Stimulated activated CD4-positive, alpha-beta T cell treated with anti-CD3 and anti-CD28 coated beads, Interleukin-12 subunit alpha, Interleukin-12 subunit beta, amount 100 ng/mL, for 4 hours (primary cell): ENCODE measurements around the gene MTHFR.

Experiments used
- DNase-seq: peaks from one replicate; pipeline ENCODE4 v3.0.0-alpha.2; 2020

Gene MTHFR

DNA sequence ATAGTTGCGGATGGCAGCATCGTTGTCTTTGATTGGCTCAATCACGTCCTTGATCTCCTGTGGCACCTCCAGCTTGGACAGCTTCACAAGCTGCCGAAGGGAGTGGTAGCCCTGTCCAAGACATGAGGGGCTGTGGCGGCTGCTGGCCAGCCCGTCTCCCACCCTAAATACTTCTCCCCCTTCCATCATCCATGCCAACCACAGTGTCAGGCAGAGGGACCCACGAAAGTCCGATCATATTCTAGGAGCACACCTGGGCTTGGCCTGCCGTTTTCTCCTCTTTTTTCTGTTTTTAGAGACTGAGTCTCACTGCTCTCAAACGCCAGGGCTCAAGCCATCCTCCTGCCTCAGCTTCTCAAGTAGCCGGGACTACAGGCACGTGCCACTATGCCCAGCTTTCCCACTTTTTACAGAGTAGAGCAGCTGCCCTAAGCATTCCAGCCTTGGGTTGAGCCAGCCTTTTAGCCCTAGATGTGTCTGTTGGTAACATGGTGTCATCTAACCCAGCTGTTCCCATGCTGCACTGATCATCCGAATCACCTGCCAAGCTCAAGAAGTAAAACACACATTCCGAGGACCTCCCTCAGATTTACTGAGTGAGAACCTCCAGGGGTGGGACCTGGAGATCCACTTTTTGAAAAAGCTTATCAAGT is 10.4 kb downstream of the MTHFR start:
- no peak for DNase-seq

DNA sequence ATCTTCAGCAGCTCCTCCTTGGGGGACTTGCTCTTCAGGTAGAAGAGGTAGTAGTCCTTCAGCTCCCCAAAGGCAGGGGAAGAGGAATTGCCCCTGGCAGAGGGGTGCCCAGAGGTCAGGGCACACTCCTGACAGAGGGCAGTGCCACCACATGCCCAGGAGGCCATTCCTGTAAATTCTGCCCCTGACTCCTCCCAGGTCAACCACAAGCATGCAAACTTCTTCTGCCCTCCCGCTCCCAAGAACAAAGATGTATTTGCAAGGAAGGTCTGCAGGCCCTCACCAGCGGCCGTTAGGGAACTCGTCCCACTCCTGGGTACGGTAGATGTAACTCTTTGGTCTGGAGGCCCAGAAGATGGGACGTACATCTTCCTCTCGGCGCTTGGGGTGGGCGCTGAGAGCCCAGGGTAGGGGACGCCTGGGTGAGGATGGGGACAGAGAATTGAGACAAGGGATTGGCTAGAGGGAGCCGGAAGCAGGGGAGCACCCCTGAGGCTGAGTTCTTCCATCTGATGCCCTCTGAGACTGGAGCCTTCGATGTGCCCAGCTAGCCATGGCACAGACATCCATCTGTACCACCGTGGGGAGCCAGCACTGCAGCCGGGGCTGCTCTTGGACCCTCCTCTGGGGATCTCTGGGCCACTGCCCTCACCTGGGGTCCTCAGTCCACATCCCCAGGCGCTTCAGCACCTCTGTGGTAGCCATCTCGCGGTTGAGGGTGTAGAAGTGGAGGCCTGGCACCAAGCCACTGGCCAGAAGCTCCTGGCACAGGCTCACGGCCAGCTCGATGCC is 11.1 kb downstream of the MTHFR start:
- DNase-seq, result no peak

DNA sequence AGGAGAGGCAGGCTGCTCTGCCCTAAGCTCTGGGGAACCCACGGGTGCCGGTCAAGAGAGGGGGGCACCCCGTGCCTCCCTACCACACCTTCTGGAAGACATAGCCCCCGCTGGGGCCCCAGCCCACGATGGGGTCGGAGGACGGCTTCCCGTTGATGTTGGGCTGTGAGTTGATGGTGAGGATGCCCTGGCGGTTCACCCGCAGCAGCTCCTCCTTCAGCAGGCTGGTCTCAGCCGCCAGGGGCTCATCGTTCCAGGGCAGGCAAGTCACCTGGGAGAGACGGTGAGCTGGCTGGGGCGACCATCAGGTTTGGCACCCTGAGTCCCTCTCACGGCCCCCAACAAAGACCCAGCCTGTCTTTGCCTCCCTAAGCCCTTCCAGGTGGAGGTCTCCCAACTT is 11.9 kb downstream of the MTHFR start:
- no peak for DNase-seq

DNA sequence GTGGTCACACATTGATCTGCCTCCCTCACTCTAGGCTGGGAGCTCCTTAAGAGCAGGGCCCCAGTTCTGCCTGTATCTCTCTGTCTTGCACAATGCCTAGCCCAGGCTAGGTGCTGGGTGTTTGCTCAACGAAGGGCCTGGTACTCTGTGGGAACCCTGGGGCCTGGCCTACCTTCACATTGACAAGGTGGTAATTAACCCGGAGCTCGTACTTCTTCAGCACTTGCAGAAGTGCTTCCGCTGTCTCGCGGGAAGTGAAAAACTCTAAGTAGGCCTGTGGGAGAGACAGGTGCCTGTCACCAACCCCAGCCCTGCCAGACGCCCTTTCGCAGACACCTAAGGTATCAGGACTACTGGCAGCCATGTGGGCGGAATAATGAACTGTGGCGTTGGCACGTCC is 13.7 kb downstream of the MTHFR start:
- DNase-seq, result no peak

DNA sequence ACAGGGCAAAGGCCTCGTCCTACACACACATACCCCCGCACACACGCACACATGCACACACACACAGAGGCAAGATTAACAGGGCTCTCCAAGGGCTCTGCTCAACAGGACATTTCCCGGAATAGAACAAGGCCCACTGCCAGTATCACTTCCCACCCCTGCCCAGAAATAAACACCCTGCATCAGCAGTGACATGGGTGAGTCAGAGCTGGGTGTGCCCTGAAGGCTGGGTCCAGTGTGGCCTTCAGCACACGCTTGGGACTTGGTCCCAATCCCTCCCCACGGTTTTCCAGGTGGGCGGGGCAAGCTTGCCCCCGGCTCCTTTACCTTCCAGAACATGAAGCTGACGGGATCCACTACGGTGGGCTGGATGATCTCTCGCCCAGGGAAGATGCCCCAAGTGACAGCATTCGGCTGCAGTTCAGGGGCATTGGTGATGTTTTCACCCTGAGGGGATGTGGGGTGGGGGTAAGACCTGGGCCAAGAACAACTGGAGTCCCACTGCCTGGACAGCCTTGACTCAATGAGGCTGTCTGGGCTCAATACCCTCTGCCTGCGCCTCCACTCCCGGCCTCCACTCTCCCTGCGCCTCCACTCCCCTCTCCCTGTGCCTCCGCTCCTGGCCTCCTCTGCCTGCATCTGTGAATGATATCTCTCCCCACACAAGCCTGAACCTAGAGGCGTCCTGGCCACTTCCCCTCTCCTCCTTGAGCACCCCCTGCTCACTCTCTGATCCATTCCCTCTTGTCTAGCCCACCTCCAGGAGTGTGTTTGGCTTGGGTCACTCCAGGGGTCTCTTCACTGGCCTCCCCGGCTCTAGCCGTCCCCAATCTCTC is 14.7 kb downstream of the MTHFR start:
- DNase-seq, result no peak

DNA sequence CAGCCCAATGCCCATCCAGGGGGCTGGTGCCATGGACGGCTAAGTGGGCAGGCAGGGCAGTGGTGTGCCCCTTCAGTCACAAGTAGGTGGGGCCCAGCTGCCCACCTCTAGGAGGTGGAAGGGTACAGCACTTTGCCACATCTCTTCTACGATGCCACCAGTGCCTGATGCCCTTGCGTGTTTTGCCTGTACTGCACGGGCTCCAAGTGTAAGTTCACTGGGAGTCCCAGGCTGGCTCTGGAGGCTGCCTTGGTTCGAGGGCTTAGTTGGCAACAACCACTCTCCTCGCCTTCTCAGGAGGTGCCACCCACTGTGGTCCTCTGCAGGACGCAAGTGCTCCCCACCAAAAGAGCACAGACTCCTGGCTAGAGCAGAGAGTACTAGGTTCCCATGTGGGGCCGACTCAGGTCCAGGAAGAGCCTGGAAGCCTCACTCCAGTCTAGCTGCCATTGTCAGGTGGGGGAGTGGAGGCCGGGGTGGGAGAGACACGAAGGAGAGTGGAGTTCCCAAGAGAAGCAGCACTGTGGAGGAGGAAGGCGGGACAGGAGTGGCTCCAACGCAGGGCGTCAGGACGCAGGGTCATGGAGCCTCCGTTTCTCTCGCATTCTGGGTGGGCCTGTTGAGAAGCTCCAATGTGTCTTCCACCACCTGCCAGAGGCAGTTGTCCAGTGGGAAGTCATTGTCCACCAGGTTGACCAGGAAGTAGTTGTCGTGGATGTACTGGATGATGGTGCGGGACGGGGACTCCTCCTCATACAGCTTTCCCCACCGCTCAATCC is 15.5 kb downstream of the MTHFR start:
- DNase-seq, result no peak

DNA sequence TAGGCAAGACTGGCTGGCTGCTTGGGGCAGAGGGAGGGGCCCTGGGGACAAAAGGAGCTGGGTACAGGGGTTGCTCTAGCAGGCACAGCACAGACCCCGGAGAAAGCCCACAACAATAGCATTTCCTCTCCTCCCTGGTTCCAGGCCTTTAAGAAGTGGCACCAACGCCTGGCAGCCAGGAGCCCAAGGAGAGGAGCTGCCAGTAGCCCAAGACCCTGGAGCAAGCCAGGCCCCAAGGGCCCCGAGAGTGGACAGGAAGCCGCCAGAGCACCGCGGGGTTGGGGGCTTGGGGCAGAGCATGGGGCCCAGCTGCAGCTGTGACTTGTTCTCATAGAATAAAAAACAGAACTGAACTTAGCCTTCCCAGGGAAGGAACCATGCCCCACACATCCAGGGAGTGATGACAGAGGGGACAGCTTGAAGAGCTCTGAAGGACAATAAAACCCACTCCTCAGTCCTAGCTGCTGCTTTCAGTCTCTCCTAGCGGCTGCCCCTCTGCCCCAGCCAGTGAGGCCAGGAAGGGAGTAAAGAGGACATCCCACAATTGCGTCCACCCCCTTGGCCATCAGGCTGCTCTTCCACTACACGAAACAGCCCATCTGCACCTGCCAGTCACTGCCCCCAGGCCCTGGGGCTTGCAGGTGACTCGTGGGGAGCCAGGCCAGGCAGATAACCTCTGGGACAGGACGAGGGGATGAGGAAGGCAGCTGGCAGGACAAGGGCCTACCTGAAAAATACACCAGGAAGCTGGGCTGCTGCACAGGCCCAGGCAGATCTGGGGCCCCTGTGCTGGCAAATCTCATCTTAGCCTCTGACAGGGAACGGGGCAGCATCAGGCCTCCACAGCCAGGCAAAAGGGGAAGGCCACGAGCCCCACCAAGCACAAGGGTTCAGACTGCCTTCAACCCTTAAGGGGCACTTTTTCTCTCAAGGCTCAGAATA is 16.4 kb downstream of the MTHFR start:
- DNase-seq, result no peak

DNA sequence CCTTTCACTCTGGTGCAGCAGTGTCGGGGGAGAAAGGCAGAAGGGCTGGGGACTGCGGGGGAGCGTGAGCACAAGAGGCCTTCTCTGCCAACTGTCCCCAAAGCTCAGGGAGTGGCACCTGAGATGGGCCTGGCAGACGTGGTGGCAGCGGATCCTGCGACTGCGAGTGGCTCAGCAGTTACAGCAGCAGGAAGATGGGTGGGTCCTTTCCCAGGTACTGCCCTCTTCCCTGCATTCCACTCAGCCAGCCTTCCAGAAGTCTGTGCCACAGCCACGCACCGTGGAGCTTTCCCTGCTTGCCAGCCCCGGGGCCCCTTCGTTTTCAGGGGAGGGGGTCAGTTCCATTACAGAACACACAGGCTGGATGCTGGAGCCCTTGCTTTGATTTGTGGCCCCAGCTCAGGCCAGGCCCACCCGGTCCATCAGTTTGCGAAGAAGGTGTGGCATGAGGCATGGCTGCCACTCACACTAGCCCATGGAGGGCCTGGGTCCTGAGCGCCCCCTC is 17.2 kb downstream of the MTHFR start:
- no peak for DNase-seq

DNA sequence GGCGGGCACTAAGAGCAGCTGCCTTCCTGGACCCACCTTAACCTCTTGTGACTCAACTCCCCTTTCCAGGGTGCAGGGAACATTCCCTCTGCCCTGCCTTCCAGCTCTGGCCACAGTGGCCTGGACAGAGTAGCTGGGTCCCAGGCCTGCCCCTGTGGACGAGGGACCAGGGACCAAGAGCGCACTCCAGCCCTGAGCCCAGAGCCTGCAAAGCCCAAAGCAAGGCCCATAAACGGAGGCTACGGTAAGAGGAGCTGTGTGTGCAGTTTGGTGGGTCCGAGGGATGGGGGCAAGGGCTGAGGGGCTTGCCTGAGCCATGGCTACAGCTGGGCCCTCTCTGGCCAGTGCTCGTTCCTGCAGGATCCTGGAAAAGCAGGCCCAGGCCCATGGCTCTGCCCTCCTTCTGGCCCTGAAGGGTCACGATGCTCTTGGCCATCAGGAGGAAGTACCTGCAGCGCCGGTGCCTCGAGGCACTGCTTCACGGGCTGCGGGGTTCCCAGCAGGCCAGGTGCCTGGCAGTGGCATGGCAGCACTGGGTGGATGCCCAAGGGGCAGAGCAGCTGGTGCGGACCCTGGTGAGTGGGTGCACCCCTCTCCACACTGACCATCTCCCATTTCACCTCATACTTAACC is 17.8 kb downstream of the MTHFR start:
- DNase-seq, result no peak

DNA sequence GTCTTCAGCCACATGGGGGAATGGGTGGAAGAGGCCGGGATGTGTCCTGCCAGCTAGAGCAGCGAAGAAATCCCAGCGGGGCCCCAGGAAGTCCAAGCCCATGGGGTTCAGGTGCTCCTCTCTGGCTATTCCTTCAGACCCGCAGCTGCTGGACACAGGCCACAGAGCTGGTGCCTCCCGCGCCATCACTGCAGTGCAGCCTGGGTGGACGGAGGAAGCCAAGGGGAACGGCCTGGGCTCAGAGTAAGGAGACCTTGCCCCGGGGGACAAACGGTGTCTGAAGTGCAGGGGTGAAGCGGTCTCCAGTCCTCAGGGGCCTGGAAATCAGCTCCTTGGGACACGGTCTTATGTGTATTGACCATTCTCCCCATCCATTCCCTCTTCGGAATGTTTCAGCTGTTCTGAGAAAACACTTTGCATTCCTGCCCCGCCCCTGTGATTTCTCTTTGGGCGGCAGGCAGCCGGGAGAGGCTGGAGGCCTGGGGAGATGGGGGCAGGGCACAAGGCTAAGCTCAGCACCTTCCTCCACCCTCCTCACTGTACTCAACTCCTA is 18.4 kb downstream of the MTHFR start:
- DNase-seq, result no peak

DNA sequence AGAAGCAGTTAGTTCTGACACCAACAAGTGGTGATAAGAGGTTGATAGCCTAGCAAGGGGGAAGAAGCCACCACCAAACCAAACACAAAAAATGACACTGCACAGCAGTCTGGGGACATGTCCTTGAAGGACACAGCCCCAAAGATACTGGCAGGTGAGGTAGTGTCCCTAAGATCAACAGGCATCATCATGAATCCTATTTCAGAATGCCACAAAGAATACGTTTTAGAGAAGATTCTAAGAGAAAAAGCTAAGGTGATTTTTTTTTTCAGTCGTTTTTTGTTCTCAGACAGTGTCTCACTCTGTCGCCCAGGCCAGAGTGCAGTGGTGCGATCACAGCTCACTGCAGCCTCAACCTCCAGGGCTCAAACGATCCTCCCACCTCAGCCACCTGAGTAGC is 19.6 kb downstream of the MTHFR start:
- DNase-seq, result no peak

DNA sequence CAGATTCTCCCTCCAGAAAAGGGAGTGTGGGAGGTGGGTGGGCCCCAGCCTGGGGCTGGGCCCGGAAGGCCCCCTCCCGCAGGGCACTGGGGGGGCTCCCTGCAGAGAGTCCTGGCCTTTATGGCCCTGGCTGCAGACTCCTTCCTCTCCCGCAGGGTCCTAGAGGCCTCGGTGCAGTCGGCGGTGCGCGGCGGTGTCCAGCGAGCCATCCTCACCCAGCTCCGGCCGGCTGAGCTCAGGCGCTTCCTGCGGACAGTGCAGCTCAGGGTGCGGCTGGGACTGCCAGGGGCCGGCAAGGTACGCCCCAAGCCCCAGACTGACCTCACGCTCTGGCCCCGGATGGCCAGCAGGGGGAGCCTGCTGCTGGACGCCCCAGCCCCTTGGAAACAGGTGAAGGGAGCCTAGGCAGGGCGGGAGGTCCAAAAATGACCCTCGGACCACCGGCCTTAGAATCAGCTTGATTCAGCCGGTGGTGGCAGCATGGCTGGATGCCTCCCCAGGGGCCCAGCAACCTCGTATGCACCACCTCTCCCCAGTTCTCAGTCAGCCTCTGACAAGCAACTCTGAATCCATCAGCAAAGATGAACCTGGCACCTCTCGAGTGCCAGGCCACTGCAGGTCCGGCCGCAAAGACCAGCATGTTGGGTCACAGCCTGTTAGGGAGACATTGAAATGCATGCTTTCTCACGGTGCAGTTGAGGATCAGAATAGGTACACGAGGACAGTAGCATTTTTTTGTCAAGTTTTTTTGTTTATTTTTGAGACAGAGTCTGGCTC is 20.6 kb downstream of the MTHFR start:
- peak; percentile 42 for DNase-seq

DNA sequence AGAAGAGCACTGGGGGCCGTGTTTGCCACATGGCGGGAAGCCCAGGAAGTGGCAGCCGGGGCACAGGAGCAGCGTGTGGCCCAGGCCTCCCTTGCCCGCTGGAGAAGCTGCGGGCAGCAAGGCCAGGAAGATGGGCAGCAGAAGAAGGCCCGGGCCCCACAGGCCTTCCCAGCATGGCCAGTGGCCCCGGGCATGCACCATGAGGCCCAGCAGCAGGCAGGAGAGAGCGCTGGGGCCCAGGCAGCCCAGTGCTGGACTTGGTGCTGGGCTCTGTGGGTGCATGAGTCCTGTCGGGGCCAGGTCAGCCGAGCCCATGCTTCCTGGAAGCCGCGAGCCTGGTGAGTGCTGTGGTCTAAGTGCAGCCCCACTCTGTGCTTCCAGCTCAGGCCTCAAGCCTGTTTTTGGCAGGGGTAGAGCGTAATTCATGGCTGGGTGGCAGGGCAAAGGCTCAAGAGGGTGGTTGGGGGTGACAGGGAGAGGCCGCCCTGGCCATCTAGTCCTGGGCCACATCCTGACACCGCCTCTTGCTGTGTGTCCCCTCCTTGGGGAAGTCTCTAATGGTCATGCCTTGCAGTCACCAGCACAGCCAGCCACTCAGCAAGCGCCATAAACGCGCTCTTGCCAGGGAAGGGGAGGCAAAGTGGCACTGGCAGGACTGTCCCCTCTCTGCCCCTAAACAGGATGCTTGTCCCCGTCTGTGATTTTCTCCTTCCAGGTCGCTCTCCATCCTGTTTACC is 21.3 kb downstream of the MTHFR start:
- no peak for DNase-seq

DNA sequence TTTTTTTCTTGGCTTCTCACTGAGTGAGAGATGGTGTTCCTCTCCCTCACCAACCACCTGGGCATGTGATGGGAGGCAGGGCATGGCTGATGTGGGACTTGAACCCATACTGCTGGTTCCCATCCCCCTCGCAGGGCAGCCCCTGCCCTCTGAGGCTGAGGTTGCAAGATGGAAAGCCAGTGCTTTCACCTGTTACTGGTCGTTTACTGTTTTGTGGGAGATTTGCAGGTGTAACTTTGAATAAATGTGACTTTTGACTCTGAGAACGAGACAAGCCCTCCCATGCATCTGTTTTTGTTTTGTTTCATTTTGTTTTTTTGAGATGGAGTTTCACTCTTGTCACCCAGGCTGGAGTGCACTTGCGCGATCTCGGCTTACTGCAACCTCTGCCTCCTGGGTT is 22.2 kb downstream of the MTHFR start:
- DNase-seq, result no peak

DNA sequence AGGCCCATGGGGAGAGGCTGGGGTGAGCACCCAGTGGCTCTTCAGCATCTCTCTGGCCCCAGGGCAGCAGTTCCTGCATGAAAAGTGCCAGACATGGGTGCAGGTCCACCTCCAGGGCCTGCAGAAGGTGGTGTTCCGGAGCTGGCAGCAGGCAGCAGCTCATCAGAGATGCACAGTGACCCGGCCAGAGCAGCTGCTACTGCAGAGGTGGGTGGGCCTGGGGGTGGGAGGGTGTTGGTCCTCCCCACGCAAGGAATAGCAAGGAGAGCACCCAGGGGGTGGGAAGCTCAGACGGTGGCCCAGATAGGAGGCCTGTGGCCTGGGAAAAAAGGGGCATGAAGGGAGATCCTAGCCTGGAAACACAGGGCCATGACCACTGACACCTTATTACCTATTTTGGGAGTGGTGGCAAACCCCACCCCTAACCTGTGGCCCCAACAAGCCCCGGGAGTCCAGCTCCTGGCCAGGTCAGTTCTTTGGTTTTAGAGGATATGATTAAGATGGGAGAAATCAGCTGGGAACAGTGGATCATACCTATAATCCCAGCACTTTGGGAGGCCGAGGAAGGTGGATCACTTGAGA is 23.5 kb downstream of the MTHFR start:
- DNase-seq, result no peak

DNA sequence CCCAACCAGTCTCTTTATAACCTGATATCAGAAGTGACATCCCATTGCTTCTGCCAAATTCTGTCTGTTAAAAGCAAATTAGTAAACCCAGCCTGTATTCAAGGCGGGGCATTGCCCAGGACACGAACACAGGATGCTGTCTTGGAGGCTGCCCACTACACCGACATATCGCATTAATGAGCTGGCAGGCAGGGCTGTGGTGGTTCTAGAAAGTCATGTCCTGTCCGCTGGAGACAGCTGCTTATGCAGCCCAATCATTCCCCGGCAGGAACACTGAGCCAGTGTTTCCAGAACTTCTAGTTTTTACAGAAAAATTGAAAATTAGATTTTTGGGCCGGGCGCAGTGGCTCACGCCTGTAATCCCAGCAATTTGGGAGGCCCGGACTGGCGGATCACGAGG is 24.5 kb downstream of the MTHFR start:
- no peak for DNase-seq

DNA sequence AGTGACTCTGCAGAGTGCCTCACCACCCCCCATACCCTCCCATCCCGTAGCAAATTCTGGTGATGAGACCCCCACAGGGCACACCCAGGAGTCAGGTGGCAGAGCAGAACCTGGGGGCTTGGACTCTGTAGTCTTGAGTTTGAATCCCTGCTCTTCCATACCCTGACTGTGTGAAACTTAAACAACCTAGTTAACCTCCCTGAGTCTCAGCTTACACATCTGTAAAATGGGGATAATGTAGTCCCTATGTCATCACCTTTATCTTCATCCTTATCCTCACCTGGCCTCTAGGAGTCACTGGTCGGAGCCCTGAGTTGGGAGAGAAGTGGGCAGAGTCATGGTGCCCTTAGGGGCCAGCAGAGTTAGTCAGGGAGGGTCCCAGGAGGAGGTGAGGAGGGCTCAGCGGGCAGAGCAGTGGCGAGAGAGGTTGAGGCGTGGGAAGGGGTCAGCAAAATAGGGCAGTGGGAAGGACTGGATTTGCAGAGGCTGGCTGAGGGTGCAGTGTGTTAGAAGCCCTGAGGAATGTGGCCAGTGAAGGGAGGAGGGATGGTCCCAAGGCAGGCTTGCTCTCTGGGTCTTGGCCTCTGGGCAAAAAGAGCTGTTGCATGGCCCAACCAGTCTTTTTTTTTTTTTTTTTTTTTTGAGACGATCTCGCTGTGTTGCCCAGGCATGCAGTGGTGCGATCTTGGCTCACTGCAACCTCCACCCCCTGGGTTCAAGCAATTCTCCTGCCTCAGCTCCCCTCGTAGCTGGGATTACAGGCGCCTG is 25.2 kb downstream of the MTHFR start:
- no peak for DNase-seq
